GM23248 (cell line): ENCODE data around the gene COL12A1.

ENCODE experiments used
- EZH2 ChIP-seq: fragments of 200-600 bp; sonication (generic); IDR thresholded peaks from 2 replicates; pipeline ENCODE4 v1.6.1; 2018; ENCODE audit warnings: antibody characterized with exemption, mild to moderate bottlenecking; ENCODE audit not compliant: insufficient read depth, poor library complexity, severe bottlenecking
- EZH2phosphoT487 ChIP-seq: fragments of 200-600 bp; sonication (generic); IDR thresholded peaks from 2 replicates; pipeline ENCODE4 v1.6.1; 2018; ENCODE audit warnings: antibody characterized with exemption, moderate library complexity, mild to moderate bottlenecking, low read depth; ENCODE audit not compliant: insufficient read depth

DNA sequence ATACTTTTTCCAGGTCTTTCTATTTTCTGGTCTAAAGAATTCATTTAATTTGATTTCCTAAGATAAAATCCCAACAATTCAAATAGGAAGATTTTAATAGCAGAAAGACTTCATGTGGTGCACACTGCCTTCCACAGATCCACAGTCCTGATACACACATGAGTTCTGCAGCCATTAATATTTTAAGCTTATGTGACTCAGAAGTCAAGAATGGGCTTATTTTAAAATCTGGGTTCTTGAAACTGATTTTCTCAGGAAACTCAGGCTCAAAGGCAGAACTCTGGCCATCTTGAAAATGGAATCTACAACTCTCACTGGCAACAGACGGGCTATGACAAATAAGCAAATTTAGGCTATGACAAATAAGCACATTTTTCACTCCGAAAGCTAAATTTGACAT, 88.2 kb downstream of the COL12A1 start:
- no peak for TF ChIP-seq EZH2
- TF ChIP-seq EZH2phosphoT487: no peak
